Neural cell (in vitro differentiated cells): ENCODE measurements around the gene ANO8.

Experiments used
- EP300 ChIP-seq: fragments of 450-650 bp; conservative IDR thresholded peaks from 2 replicates; pipeline ENCODE4 v1.6.1; 2014; ENCODE audit warnings: antibody characterized with exemption, mild to moderate bottlenecking, moderate library complexity; ENCODE audit not compliant: poor library complexity, severe bottlenecking
- EZH2 ChIP-seq: fragments of 200-600, 300-800 bp; shearing (Covaris generic), sonication (generic); IDR thresholded peaks from 2 replicates; pipeline ENCODE4 v1.6.1; 2014; ENCODE audit warnings: antibody characterized with exemption, low read length, borderline replicate concordance, mild to moderate bottlenecking; ENCODE audit not compliant: insufficient read depth, poor library complexity, severe bottlenecking
- MXI1 ChIP-seq: fragments of 450-650 bp; conservative IDR thresholded peaks from 2 replicates; pipeline ENCODE4 v1.6.1; 2014; ENCODE audit warnings: antibody characterized with exemption, mild to moderate bottlenecking; ENCODE audit not compliant: poor library complexity, severe bottlenecking
- TF ChIP-seq, protein P1 (sequence below): fragments of 450-650 bp; IDR thresholded peaks from 2 replicates; pipeline ENCODE4 v1.5.1; 2014; ENCODE audit warnings: antibody characterized with exemption, mild to moderate bottlenecking, moderate library complexity; ENCODE audit not compliant: poor library complexity, severe bottlenecking

DNA sequence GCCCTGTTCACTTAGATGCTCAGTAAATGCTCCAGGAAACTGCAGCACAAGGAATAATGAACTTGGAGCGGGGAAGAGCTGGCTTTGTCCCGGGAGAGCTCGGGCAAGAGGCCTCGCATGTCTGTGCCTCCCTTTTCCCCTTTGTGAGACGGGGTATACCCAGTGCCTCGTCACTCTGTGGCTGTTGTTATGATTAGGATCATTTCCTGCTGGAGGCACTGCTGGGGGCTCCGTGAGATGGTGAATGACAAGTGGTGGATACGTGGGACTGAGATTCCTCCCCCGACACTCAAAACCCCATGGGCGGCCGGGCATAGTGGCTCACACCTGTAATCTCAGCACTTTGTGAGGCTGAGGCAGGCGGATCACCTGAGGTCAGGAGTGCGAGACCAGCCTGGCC lies 43.6 kb upstream of the ANO8 start:
- TF ChIP-seq, protein P1, sequence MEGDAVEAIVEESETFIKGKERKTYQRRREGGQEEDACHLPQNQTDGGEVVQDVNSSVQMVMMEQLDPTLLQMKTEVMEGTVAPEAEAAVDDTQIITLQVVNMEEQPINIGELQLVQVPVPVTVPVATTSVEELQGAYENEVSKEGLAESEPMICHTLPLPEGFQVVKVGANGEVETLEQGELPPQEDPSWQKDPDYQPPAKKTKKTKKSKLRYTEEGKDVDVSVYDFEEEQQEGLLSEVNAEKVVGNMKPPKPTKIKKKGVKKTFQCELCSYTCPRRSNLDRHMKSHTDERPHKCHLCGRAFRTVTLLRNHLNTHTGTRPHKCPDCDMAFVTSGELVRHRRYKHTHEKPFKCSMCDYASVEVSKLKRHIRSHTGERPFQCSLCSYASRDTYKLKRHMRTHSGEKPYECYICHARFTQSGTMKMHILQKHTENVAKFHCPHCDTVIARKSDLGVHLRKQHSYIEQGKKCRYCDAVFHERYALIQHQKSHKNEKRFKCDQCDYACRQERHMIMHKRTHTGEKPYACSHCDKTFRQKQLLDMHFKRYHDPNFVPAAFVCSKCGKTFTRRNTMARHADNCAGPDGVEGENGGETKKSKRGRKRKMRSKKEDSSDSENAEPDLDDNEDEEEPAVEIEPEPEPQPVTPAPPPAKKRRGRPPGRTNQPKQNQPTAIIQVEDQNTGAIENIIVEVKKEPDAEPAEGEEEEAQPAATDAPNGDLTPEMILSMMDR, result no peak
- no peak for TF ChIP-seq MXI1
- no peak for TF ChIP-seq EP300
- TF ChIP-seq EZH2, result no peak
